Mesenchymal stem cell (in vitro differentiated cells and primary cell): ENCODE measurements around the gene PGAP6.

ENCODE experiments used
- DNase-seq: peaks from one replicate; pipeline ENCODE4 v3.0.0-alpha.2; 2013
- H2AFZ ChIP-seq: one replicate; pipeline ENCODE4 v1.6.1; 2013; ENCODE audit warnings: low read depth, mild to moderate bottlenecking, control low read depth, inconsistent platforms, low read length, moderate library complexity
- H2AK5ac ChIP-seq: 2 replicates; pipeline ENCODE4 v1.6.1; 2013; ENCODE audit warnings: low read length, moderate library complexity, mild to moderate bottlenecking, inconsistent platforms; ENCODE audit not compliant: severe bottlenecking
- H2BK120ac ChIP-seq: one replicate; pipeline ENCODE4 v1.6.1; 2013; ENCODE audit warnings: low read depth, mild to moderate bottlenecking, inconsistent platforms, low read length, moderate library complexity
- H2BK12ac ChIP-seq, 2 experiments: one replicate each; pipeline ENCODE4 v1.6.1; 2013; ENCODE audit warnings: inconsistent platforms in 2 of 2, low read length in 2 of 2, mild to moderate bottlenecking in 2 of 2, moderate library complexity in 2 of 2, control low read depth in 1 of 2
- H2BK15ac ChIP-seq: one replicate; pipeline ENCODE4 v1.6.1; 2013; ENCODE audit warnings: mild to moderate bottlenecking, low read depth, inconsistent platforms; ENCODE audit not compliant: poor library complexity, severe bottlenecking
- H2BK5ac ChIP-seq: 2 replicates; pipeline ENCODE4 v1.6.1; 2013; ENCODE audit warnings: low read depth, mild to moderate bottlenecking, low read length, control low read depth, inconsistent platforms; ENCODE audit not compliant: poor library complexity, severe bottlenecking
- H3K14ac ChIP-seq, 2 experiments: one replicate each; pipeline ENCODE4 v1.6.1; 2013; ENCODE audit warnings: inconsistent platforms in 2 of 2, low read length in 2 of 2, control low read depth in 1 of 2, mild to moderate bottlenecking in 1 of 2, moderate library complexity in 1 of 2
- H3K18ac ChIP-seq, 2 experiments: one replicate each; pipeline ENCODE4 v1.6.1; 2013; ENCODE audit warnings: inconsistent platforms in 2 of 2, low read length in 2 of 2, control low read depth in 1 of 2, low read depth in 1 of 2, mild to moderate bottlenecking in 1 of 2
- H3K23ac ChIP-seq, 2 experiments: one replicate each; pipeline ENCODE4 v1.6.1; 2013; ENCODE audit warnings: inconsistent platforms in 2 of 2, low read length in 2 of 2, mild to moderate bottlenecking in 2 of 2, moderate library complexity in 2 of 2, control low read depth in 1 of 2
- H3K27ac ChIP-seq: 2 replicates; pipeline ENCODE4 v1.5.1; 2013; ENCODE audit warnings: mild to moderate bottlenecking, moderate library complexity, low read length, control low read depth, inconsistent platforms; ENCODE audit not compliant: poor library complexity, severe bottlenecking
- H3K27me3 ChIP-seq, 2 experiments: 2 replicates each; pipeline versions ENCODE4 v1.6.1 to v1.7.0; 2013; ENCODE audit warnings: low read length in 2 of 2, mild to moderate bottlenecking in 2 of 2, moderate library complexity in 2 of 2, control low read depth in 1 of 2, inconsistent platforms in 1 of 2; ENCODE audit not compliant: control insufficient read depth in 1 of 2, insufficient read depth in 1 of 2
- H3K36me3 ChIP-seq, 2 experiments: 2 replicates each; pipeline versions ENCODE4 v1.6.1 to v1.7.0; 2013; ENCODE audit warnings: low read length in 2 of 2, control low read depth in 1 of 2, inconsistent platforms in 1 of 2, low read depth in 1 of 2, mild to moderate bottlenecking in 1 of 2; ENCODE audit not compliant: insufficient read depth in 2 of 2, control insufficient read depth in 1 of 2
- H3K4ac ChIP-seq, 2 experiments: one replicate each; pipeline ENCODE4 v1.6.1; 2013; ENCODE audit warnings: inconsistent platforms in 2 of 2, low read length in 2 of 2, mild to moderate bottlenecking in 2 of 2, moderate library complexity in 2 of 2, control low read depth in 1 of 2, low read depth in 1 of 2
- H3K4me1 ChIP-seq: 2 replicates; pipeline ENCODE4 v1.6.1; 2013; ENCODE audit warnings: low read depth, low read length, control low read depth; ENCODE audit not compliant: control insufficient read depth, insufficient read depth
- H3K4me2 ChIP-seq: 2 replicates; pipeline ENCODE4 v1.6.1; 2013; ENCODE audit warnings: low read length, mild to moderate bottlenecking, inconsistent platforms; ENCODE audit not compliant: poor library complexity, severe bottlenecking
- H3K4me3 ChIP-seq, 2 experiments: 2 replicates each; pipeline versions ENCODE4 v1.5.1 to v1.7.0; 2013; ENCODE audit warnings: low read length in 2 of 2, mild to moderate bottlenecking in 2 of 2, control low read depth in 1 of 2, low read depth in 1 of 2; ENCODE audit not compliant: insufficient read depth in 1 of 2
- H3K79me1 ChIP-seq: replicated peaks from 2 replicates; pipeline ENCODE4 v1.6.1; 2013; ENCODE audit warnings: mild to moderate bottlenecking, control low read depth, low read length, inconsistent platforms; ENCODE audit not compliant: poor library complexity, severe bottlenecking
- H3K9ac ChIP-seq: 2 replicates; pipeline ENCODE4 v1.7.0; 2013; ENCODE audit warnings: mild to moderate bottlenecking, low read length, moderate library complexity
- H3K9me3 ChIP-seq: 2 replicates; pipeline ENCODE4 v1.7.0; 2013; ENCODE audit warnings: mild to moderate bottlenecking, low read length; ENCODE audit not compliant: control insufficient read depth
- H4K8ac ChIP-seq: one replicate; pipeline ENCODE4 v1.6.1; 2013; ENCODE audit warnings: inconsistent platforms, mild to moderate bottlenecking, low read length, moderate library complexity
- H4K91ac ChIP-seq: one replicate; pipeline ENCODE4 v1.6.1; 2013; ENCODE audit warnings: mild to moderate bottlenecking, low read length, inconsistent platforms
- WGBS: methylation state at CpG from one replicate; pipeline ENCODE4 v1.1.7; 2013; ENCODE audit warnings: mixed read lengths; 5-methylcytosine and 5-hydroxymethylcytosine counted together

Gene PGAP6

GRCh38 chr16:426115-426905, 44.5 kb upstream of the PGAP6 start:
- Histone ChIP-seq H4K91ac (peak overlapping the region; percentile 1), H3K79me1 (peaks cover 25% of the 10 kb centered on the region), H3K9ac (peak overlapping the region; percentile 75), H3K27me3 (no peaks in the 10 kb centered on the region), H3K27ac (no peak overlapping the region), H2BK15ac (peak overlapping the region; percentile 52), H3K23ac (peak overlapping the region in 1 of 2 experiments; percentile 97), H2BK12ac (peak overlapping the region in 1 of 2 experiments; percentile 2), H3K14ac (peak overlapping the region in 1 of 2 experiments; percentile 4), H2AFZ (no peak overlapping the region), H3K4me3 (peak overlapping the region; percentile 76 to 86), H4K8ac (no peak overlapping the region), H3K9me3 (no peaks in the 10 kb centered on the region), H3K18ac (peak overlapping the region; percentile 18 to 33), H3K4me1 (peaks cover 31% of the 10 kb centered on the region), H3K4ac (peak overlapping the region; percentile 56 to 64), H2BK5ac (no peak overlapping the region), H3K36me3 (peaks cover 3% of the 10 kb centered on the region in 2 experiments), H2BK120ac (peak overlapping the region; percentile 73), H2AK5ac (no peak overlapping the region), H3K4me2 (peak overlapping the region; percentile 99)
- DNase-seq: peak; percentile 26
- WGBS: 1% methylated on average over 74 of the region's 97 CpGs

GRCh38 chr16:425740-426114, 43.9 kb upstream of the PGAP6 start:
- H3K9ac ChIP-seq: no peak overlapping the region
- H2BK15ac ChIP-seq: peak overlapping the region; percentile 52
- H3K27me3 ChIP-seq: no peaks in the 10 kb centered on the region
- no peak overlapping the region for H4K8ac ChIP-seq
- peak overlapping the region in 1 of 2 experiments; percentile 76 for H3K4me3 ChIP-seq
- H3K9me3 ChIP-seq: no peaks in the 10 kb centered on the region
- 2% methylated on average over 18 of the region's 63 CpGs for WGBS
- H2BK12ac ChIP-seq: no peak overlapping the region
- peaks cover 28% of the 10 kb centered on the region for H3K4me1 ChIP-seq
- H2AFZ ChIP-seq: no peak overlapping the region
- H2BK5ac ChIP-seq: no peak overlapping the region
- DNase-seq: peak; percentile 7
- H3K27ac ChIP-seq: no peak overlapping the region
- peaks cover 3% of the 10 kb centered on the region in 2 experiments for H3K36me3 ChIP-seq
- peak overlapping the region in 1 of 2 experiments; percentile 93 for H3K23ac ChIP-seq
- peaks cover 22% of the 10 kb centered on the region for H3K79me1 ChIP-seq
- H4K91ac ChIP-seq: peak overlapping the region; percentile 27
- peak overlapping the region; percentile 49 for H2BK120ac ChIP-seq
- peak overlapping the region; percentile 62 to 82 for H3K18ac ChIP-seq
- no peak overlapping the region for H2AK5ac ChIP-seq
- H3K4me2 ChIP-seq: peak overlapping the region; percentile 99
- H3K4ac ChIP-seq: peak overlapping the region; percentile 56 to 64
- H3K14ac ChIP-seq: no peak overlapping the region

- DNase-seq: peak; percentile 78
- Histone ChIP-seq H3K27me3 (no peaks in the 10 kb centered on the region), H4K8ac (peak within 1 kb of the TSS; percentile 87), H2AK5ac (peak within 1 kb of the TSS; percentile 55), H3K23ac (peak within 1 kb of the TSS in 1 of 2 experiments; percentile 97), H2BK5ac (no peak within 1 kb of the TSS), H3K79me1 (peaks cover 19% of the 10 kb centered on the region), H3K9ac (peak within 1 kb of the TSS; percentile 83), H3K14ac (peak within 1 kb of the TSS in 1 of 2 experiments; percentile 97), H3K9me3 (no peaks in the 10 kb centered on the region), H2BK12ac (peak within 1 kb of the TSS; percentile 92), H3K27ac (peak within 1 kb of the TSS; percentile 75), H3K36me3 (peaks cover 3% of the 10 kb centered on the region in 2 experiments), H2AFZ (peak within 1 kb of the TSS; percentile 91), H3K4me2 (peak within 1 kb of the TSS; percentile 99), H3K4ac (peak within 1 kb of the TSS; percentile 64 to 71), H2BK120ac (peak within 1 kb of the TSS; percentile 49), H3K18ac (peak within 1 kb of the TSS; percentile 62 to 93), H2BK15ac (peak within 1 kb of the TSS; percentile 93), H4K91ac (peak within 1 kb of the TSS; percentile 78), H3K4me3 (peak within 1 kb of the TSS; percentile 76 to 86), H3K4me1 (peaks cover 28% of the 10 kb centered on the region)
- WGBS: 3% methylated on average over 58 of the region's 77 CpGs
These were observed 43.4 kb upstream of the PGAP6 start, which contains the start of gene RAB11FIP3 for GRCh38 chr16:425082-425718. Gene RAB11FIP3 (plus strand): TSS chr16:425649. CDS start chr16:426007, 358 bp downstream.

GRCh38 chr16:424623-425081, 42.9 kb upstream of the PGAP6 start:
- Histone ChIP-seq H2AFZ (no peak overlapping the region), H2BK15ac (peak overlapping the region; percentile 93), H3K4ac (peak overlapping the region; percentile 15 to 71), H3K4me3 (peak overlapping the region; percentile 76 to 82), H3K9me3 (no peaks in the 10 kb centered on the region), H3K79me1 (peaks cover 19% of the 10 kb centered on the region), H3K4me1 (peaks cover 28% of the 10 kb centered on the region), H3K27me3 (no peaks in the 10 kb centered on the region), H3K36me3 (peaks cover 0 to 3% of the 10 kb centered on the region in 2 experiments), H2BK5ac (no peak overlapping the region), H4K91ac (peak overlapping the region; percentile 78), H2AK5ac (peak overlapping the region; percentile 55), H3K9ac (peak overlapping the region; percentile 83), H3K23ac (peak overlapping the region in 1 of 2 experiments; percentile 70), H2BK120ac (no peak overlapping the region), H3K18ac (peak overlapping the region; percentile 59 to 93), H3K14ac (peak overlapping the region in 1 of 2 experiments; percentile 90), H3K27ac (peak overlapping the region; percentile 75), H3K4me2 (peak overlapping the region; percentile 99), H4K8ac (peak overlapping the region; percentile 87), H2BK12ac (peak overlapping the region; percentile 92)
- WGBS: 14% methylated on average over 31 of the region's 31 CpGs
- peak; percentile 51 for DNase-seq
